GM10266 (cell line): Measurements from ENCODE around the gene EI24.
A peak's percentile ranks its signal among the peaks of the same experiment; 100 is the strongest.

Source experiments
- DNase-seq: peaks from one replicate; pipeline ENCODE4 v3.0.0; 2012; ENCODE audit errors: extremely low spot score
- TF ChIP-seq, protein P1 (sequence below): IDR thresholded peaks from 2 replicates; pipeline ENCODE4 v1.5.1; 2012; ENCODE audit warnings: mild to moderate bottlenecking, low read depth; ENCODE audit not compliant: control insufficient read depth, insufficient read depth; ENCODE audit errors: missing control alignments

EI24 gene

DNA sequence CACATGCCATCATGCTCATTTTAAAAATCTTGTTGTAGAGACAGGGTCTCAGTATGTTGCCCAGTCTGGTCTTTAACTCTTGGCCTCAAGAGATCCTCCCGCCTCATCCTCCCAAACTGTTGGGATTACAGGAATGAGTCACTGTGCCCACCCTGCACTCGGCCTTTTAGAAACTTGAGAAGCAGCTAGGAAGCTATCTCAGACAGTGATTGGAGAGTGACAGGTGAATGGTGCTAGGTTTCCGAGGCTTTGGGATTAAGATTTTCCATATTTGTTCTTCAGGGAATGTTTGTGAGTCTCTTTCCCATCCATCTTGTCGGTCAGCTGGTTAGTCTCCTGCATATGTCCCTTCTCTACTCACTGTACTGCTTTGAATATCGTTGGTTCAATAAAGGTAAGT is 10.5 kb downstream of the EI24 start:
- TF ChIP-seq, protein P1, sequence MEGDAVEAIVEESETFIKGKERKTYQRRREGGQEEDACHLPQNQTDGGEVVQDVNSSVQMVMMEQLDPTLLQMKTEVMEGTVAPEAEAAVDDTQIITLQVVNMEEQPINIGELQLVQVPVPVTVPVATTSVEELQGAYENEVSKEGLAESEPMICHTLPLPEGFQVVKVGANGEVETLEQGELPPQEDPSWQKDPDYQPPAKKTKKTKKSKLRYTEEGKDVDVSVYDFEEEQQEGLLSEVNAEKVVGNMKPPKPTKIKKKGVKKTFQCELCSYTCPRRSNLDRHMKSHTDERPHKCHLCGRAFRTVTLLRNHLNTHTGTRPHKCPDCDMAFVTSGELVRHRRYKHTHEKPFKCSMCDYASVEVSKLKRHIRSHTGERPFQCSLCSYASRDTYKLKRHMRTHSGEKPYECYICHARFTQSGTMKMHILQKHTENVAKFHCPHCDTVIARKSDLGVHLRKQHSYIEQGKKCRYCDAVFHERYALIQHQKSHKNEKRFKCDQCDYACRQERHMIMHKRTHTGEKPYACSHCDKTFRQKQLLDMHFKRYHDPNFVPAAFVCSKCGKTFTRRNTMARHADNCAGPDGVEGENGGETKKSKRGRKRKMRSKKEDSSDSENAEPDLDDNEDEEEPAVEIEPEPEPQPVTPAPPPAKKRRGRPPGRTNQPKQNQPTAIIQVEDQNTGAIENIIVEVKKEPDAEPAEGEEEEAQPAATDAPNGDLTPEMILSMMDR, result no peak
- no peak for DNase-seq

- TF ChIP-seq, protein P1, result no peak
- DNase-seq, result no peak
These were observed 14.2 kb downstream of the EI24 start for GRCh38 chr11:125583496-125583895.

GRCh38 chr11:125585487-125585886 is 16.2 kb downstream of the EI24 start:
- DNase-seq, result no peak
- TF ChIP-seq, protein P1, result no peak

DNA sequence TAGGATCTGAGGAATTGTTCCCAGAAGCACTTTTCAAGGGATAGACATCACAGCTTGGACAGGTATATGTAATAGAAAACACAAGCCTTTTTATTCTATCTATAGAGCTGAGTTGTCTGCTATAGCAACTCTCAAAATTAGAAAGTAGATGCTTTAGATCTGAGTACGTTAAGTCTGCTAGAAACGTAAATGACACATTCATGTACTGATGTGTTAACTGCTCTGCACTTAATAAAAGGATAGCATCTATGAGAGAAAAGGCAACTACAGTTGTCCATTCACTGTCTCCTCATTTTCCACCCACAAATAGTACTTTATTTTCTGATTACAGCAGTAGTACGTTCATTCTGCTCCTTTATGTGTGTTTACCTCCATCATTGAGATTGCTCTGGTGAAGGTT is 17.3 kb downstream of the EI24 start:
- TF ChIP-seq, protein P1, result no peak
- no peak for DNase-seq

DNA sequence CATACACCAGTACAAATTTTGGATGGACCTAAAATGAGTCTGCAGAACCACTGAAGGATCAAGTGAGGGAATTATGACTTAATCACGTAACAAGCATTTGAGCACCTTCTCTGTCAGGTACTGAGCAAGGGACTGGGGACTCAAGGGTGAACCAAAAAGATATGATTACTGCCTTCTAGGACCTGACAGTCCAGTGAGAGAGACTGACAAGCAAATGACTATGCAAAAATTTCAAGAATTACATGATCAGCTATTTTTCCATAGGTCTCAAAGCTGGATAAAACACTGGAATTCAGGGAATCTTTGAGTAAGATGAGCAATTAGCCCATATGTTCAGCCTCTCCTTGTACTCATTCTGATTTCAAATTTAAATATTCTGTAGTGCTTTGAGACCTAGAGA is 18.2 kb downstream of the EI24 start:
- TF ChIP-seq, protein P1, result no peak
- no peak for DNase-seq

DNA sequence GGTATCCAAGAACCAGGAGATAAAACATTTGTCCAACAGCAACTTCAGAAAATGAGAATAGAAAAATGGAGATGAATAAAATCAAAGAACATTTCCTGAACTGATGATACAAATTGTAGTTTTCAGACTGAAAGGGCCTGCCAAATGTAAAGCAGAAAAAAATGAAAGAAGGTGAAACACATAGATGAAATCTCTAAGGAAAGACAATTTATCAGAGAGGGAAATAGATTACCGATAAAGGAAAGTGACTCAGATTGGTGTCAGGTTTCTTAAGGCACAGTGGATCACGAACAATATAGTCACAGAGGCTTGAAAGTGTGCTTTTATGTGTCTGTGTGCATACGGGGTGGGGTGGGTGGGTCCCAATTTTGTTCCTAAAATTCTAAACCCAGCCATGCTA is 19.2 kb downstream of the EI24 start:
- TF ChIP-seq, protein P1, result no peak
- DNase-seq, result no peak

DNA sequence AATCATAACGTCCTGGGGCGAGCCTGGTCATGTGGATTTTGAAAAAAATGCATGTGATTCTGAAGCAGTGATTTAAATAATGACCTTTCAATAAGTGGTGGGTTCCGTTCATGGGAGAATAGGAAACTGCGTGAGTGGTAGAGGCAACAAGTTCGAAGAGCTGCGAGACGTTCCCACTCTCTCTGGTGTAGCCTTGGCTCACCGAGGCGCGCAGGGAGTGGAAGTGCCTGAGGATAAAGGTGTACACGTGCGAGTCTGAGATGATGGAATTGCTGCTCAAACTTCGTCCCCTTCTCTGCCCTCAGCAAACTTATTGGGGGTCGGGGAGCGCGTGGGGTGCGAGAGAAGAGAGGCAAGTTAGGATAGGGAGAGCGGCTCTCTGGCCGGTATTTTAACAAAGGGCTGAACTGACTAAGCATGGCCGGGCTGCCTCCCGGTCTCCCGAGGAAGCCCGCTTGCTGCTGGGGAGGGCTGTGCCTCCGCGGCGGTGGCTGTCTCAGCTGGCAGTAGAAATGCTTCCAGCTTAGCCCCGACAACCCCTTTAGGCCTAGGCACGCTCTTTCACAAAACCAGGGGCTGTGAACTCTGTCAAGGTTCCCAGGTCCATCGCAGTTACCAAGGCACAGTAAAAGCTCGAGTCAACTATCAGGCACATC is 22.5 kb downstream of the EI24 start:
- peak; percentile 32 for DNase-seq
- TF ChIP-seq, protein P1, result no peak
